Suppressor macrophage treated with lipopolysaccharide for 4 hours (primary cell): ENCODE results near the gene PDAP1.
"Not testable (repeated sequence)": the region's sequence is repeated elsewhere in the genome, so short reads cannot be mapped to it uniquely, and the experiment has no call there.

Source experiments
- DNase-seq: peaks from one replicate; pipeline ENCODE4 v3.0.0-alpha.2; 2020

PDAP1 gene, protein sequence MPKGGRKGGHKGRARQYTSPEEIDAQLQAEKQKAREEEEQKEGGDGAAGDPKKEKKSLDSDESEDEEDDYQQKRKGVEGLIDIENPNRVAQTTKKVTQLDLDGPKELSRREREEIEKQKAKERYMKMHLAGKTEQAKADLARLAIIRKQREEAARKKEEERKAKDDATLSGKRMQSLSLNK

DNA sequence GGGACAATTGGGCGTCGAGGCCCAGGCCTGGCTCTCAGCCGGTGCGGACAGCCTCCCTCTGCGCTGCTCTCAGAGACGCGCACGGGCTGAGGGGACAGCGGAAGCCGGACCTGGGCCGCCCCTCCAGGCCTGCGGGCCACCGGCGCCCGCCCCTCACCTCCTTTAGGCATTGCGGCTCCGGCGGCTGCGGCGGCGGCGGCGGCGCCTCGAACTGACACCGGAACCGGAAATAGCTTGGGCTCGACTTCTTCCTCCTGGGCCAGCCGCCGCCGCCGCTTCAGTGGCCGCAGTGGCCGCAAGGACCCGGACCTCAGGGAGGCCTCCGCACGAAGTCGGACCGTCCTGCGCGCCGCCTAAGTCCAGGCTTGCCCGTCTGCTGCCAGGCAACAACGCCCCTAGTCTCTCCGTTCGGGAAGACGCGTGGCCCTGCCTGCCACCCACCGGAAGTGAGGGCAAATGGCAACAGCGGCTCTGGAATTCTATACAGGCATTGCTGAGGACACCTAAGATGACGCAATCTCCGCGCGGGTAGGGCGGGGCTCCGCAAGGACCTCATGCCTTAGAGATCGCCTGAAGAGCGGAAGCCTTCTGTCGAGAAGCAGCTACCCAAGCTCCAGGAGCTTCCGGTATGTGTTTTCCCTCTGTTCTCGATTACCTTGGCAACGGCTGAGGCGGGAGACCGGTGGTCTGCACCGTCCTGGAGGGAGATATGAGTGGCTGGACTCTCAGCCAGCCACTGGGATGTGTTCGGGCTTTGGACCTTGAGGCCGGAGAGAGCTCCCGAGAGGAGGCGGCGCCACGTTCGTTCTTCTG, at the start of gene PDAP1, which contains the start of gene BUD31:
PDAP1 (minus strand) TSS at position 219 of the 813 bp plus-strand sequence; CDS start at position 170, 49 bp downstream.
BUD31 (plus strand) TSS at position 591 of the 813 bp plus-strand sequence. CDS start 2,124 bp downstream, outside the sequence.
- DNase-seq, result peak; percentile 95

- no peak for DNase-seq
These were observed 49.5 kb upstream of the PDAP1 start for GRCh38 chr7:99457650-99458493.

DNA sequence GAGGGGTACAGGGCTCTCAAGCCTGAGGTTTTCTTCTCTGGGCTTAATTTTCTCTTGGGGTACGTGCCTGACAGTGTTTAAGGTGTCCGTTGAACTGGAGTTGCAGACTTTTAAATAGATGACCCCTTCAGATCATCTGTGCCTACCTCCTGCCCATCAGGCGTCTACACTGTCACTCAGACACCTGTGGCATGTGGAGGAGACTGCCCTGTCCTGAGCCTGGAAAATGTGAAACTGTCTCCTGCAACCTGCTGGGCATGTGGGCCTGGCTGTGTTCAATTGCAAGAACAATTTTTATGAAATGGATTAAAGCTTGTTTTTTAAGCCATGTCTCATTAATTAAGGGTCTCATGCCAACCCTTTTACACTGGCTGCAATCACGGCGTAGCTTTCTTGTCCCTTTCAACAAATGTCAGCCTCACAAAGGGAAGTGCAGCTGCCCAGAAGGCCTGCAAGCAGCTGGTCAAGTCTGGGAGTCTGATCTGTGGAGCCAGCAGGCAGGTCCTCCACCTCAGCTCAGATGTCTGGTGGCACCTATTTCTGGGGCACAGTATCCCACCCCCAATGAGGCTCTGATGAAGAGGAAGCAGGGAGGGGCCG, 48.8 kb upstream of the PDAP1 start:
- no peak for DNase-seq

DNA sequence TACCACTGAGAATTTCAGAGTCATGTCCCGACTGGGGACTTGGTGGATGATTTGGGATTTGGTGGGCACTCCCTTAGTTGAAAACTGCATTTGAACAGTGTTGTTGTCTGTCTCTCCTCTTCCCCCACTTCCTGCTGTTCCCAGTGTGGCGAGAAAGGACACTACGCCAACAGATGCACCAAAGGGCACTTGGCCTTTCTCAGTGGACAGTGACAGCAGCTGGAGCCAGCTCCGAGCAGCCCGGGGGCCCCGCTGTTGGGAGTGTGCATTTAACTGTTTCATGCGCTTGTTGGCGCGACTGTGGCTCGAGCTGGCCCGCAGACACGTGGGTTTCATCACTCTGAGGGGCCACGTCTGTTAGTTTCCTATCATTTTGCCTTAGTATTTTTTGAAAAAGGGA, 47.9 kb upstream of the PDAP1 start:
- no peak for DNase-seq

GRCh38 chr7:99455874-99456273, 47.5 kb upstream of the PDAP1 start:
- DNase-seq, result no peak

- no peak for DNase-seq
These were observed 44.7 kb upstream of the PDAP1 start for GRCh38 chr7:99453105-99453504.

GRCh38 chr7:99452541-99452940, 44.1 kb upstream of the PDAP1 start:
- DNase-seq, result no peak

- no peak for DNase-seq
These were observed 43.5 kb upstream of the PDAP1 start for GRCh38 chr7:99451936-99452335.

GRCh38 chr7:99449326-99449725, 40.9 kb upstream of the PDAP1 start:
- no peak for DNase-seq

- no peak for DNase-seq
These were observed 40.5 kb upstream of the PDAP1 start for GRCh38 chr7:99448855-99449254.

DNA sequence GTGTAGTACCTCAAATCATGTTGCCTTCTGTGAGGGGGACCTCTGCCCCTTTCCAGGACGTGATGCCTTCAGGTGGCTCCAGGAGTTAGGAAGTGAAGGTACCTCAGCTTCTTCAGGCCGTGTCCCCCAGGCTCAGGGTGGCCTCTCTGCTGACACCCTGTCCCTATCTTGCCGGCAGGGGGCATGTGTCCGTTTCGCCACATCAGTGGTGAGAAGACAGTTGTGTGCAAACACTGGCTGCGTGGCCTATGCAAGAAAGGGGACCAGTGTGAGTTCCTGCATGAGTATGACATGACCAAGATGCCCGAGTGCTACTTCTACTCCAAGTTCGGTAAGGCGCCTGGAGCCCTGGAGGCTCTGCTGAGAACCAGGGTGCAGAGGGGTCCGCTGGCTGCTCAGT, 39.5 kb upstream of the PDAP1 start:
- no peak for DNase-seq

DNA sequence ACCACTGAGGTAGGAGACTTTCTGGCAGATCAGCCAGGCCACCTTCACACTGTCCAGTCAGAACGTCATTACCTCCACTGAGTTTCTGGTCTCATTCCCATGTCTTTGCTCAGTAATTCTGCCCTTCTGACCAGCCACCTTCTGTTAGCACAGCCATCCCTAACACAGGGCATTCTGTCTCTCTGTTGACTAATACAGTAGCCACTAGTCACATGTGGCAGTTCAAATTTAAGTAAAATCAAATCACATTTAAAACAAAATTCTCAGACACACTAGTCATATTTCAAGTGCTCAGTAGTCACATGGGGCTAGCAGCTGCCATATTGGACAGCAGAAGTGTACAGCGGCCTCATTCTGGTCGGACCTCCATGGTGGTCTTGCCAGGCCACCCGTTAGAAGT, 37.7 kb upstream of the PDAP1 start:
- no peak for DNase-seq

DNA sequence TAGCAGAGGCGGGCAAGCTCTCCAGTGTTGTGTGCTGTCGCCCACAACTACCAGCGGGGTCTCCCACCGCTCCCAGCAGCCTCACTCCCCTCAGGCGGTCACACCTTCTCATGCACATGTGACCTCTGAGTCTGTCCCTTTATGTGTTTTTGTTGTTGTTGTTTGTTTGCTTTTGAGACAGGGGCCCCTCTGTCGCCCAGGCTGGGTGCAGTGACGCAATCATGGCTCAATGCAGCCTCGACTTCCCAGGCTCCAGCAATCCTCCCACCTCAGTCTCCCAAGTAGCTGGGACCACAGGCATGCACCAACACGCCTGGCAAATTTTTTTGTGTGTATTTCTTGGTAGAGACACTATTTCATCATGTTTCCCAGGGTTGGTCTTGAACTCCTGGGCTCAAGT, 31.8 kb upstream of the PDAP1 start:
- DNase-seq, result no peak

- peak; percentile 97 for DNase-seq
These were observed 30.4 kb upstream of the PDAP1 start, which contains the start of the genes CPSF4 and PTCD1 for GRCh38 chr7:99438573-99439480. Gene CPSF4, plus strand, starts transcription at chr7:99438943. Its CDS starts 140 bp downstream, at chr7:99439083. Gene PTCD1, minus strand, starts transcription at chr7:99438798. Its CDS starts 3,556 bp downstream, at chr7:99435242.

DNA sequence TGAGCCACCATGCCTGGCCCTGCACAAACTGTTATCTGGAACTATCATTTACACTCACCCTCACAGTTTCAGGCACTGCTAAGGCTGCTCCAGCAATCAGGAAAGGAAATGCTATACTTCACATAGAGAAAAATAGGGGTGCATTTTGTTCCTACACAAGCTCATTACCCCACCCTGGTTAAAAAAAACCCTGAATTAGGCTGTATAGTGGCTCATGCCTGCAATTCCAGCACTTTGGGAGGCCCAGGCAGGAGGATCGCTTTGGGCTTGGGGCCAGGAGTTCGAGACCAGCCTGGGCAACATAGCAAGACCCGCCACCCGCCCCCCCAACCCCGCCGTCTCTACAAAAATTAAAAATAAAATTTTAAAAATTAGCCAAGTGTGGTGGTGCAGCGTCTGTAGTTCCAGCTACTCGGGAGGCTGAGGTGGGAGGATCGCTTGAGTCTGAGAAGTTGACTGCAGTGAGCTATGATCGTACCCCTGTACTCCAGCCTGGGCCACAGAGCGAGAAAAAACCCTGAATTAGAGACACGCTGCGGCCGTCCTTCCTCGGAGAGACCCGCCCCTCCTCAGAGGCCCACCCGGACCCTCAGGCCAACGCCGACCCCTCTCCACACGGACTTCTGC, 29.7 kb upstream of the PDAP1 start:
- DNase-seq, result no peak

DNA sequence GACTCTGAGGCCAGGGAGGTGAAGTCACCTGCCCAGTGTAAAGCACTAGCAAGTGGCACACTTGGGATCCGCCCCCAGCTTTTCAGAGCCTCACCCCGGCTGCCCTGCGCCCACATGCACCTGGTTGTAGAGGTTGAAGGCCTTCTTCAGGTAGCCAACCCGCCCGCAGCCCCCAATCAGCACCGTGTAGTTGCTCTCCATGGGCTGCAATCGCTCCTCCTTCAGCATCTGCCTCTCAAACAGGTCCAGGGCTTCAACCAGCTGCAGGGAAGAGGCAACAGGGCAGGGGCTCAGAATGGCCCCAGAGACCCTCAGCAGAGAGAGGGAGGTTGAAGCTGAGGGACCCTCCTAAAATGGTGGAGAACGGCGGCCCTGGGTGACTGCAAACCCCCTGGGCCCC, 24.8 kb upstream of the PDAP1 start:
- no peak for DNase-seq

DNA sequence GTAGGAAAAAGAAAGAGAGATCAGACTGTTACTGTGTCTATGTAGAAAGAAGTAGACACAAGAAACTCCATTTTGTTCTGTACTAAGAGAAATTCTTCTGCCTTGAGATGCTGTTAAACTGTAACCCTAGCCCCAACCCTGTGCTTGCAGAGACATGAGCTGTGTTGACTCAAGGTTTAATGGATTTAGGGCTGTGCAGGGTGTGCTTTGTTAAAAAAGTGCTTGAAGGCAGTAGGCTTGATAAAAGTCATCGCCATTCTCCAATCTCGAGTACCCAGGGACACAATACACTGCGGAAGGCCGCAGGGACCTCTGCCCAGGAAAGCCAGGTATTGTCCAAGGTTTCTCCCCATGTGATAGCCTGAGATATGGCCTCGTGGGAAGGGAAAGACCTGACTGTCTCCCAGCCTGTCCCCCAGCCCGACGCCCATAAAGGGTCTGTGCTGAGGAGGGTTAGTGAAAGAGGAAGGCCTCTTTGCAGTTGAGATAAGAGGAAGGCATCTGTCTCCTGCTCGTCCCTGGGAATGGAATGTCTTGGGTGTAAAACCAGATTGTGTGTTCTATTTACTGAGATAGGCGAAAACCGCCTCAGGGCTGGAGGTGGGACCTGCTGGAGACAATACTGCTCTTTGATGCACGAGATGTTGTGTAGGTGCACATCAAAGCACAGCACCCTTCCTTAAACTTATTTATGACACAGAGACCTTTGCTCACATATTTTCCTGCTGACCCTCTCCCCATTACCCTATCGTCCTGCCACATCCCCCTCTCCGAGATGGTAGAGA, 23.6 kb upstream of the PDAP1 start:
- not testable (repeated sequence) for DNase-seq

DNA sequence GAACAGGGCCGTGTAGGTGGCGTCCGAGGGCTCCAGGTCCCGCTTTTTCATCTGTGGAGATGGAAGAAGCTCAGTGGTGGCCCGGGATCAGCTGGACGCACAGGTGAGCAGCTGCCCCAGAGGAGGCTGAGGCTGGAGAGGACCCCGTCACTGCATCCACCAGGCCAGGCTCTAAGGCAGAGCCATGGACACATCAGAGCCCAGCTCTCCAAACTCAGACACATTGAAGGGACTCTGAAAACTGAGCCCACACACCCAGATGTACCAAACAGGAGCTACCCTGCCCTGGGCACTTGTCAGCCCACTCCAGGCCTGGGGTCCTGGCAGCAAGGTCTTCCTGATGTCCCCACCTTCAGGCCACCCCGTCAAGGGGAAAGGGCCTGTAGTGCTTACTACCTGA, 21.4 kb upstream of the PDAP1 start:
- DNase-seq, result no peak

GRCh38 chr7:99428972-99429566, 20.7 kb upstream of the PDAP1 start:
- no peak for DNase-seq
